Neural progenitor cell (in vitro differentiated cells): ENCODE results near the gene CCND2.

Experiments
- CTCF ChIP-seq: fragments of 200-600 bp; sonication (generic); IDR thresholded peaks from 2 replicates; pipeline ENCODE4 v1.5.1; 2017; ENCODE audit warnings: antibody characterized with exemption, mild to moderate bottlenecking
- EZH2 ChIP-seq: fragments of 200-600 bp; sonication (generic); IDR thresholded peaks from 2 replicates; pipeline ENCODE4 v1.6.1; 2017; ENCODE audit warnings: antibody characterized with exemption, mild to moderate bottlenecking, moderate library complexity
- EZH2phosphoT487 ChIP-seq: fragments of 200-600 bp; sonication (generic); IDR thresholded peaks from 2 replicates; pipeline ENCODE4 v1.6.1; 2017; ENCODE audit warnings: antibody characterized with exemption

DNA sequence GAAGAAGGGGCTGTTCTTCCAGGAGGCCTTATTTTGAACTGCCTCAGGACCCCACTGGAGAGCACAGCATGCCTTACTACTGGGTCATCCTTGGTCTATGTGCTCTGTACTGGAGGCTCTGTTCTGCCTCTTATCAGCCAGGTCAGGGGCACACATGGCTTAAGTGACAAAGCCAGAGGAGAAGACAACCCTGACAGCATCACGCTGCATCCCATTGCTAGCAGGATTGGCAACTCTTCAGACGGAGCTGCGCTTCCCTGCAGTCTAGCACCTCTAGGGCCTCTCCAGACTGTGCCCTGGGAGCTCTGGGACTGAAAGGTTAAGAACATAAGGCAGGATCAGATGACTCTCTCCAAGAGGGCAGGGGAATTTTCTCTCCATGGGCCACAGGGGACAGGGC, 30.2 kb downstream of the CCND2 start:
- no peak for TF ChIP-seq CTCF
- TF ChIP-seq EZH2phosphoT487 = no peak
- TF ChIP-seq EZH2 = no peak
